ENCODE measurements around the gene IFNGR1. TPM values are rescaled to one million over a fixed set of nuclear protein-coding genes. Genes with fewer than 3 reads are reported as not detected.
A peak's percentile ranks its signal among the peaks of the same experiment; 100 is the strongest.

IFNGR1 gene
- total and polyA plus RNA-seq, 2 of the 13 experiments (the other 11 are each of a cell fraction or from before 2014, with no cell fraction given) = 82.8 to 87.8 TPM

DNA sequence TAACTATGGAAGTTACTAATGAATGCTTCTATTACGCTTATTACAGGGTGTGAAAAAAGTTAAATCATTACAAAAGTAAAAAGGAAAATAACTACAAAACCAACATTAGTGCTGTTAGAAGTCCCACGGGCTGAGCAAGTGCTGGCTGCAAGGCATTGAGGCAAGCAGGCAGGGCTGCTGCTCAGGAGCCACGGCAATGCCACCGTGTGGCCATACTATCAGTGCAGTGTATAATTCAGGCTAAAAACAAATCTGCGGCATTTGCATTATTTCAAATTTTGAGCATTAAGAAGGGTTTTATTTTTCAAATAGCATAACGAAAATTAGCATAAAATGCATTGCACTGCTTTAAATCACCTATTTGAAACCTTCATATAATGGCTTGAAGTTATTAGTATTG lies 17.1 kb downstream of the IFNGR1 start:
- DNase-seq (ENCODE audit: low spot score) (no peak), ATAC-seq (peak; percentile 60), FAIRE-seq (no peak)
- TF ChIP-seq, protein P1, sequence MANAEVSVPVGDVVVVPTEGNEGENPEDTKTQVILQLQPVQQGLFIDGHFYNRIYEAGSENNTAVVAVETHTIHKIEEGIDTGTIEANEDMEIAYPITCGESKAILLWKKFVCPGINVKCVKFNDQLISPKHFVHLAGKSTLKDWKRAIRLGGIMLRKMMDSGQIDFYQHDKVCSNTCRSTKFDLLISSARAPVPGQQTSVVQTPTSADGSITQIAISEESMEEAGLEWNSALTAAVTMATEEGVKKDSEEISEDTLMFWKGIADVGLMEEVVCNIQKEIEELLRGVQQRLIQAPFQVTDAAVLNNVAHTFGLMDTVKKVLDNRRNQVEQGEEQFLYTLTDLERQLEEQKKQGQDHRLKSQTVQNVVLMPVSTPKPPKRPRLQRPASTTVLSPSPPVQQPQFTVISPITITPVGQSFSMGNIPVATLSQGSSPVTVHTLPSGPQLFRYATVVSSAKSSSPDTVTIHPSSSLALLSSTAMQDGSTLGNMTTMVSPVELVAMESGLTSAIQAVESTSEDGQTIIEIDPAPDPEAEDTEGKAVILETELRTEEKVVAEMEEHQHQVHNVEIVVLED (CRISPR knock-in tag; IDR thresholded peaks at IDR 0.05; ENCODE audit: borderline replicate concordance) = no peak
- TF ChIP-seq, protein P2, sequence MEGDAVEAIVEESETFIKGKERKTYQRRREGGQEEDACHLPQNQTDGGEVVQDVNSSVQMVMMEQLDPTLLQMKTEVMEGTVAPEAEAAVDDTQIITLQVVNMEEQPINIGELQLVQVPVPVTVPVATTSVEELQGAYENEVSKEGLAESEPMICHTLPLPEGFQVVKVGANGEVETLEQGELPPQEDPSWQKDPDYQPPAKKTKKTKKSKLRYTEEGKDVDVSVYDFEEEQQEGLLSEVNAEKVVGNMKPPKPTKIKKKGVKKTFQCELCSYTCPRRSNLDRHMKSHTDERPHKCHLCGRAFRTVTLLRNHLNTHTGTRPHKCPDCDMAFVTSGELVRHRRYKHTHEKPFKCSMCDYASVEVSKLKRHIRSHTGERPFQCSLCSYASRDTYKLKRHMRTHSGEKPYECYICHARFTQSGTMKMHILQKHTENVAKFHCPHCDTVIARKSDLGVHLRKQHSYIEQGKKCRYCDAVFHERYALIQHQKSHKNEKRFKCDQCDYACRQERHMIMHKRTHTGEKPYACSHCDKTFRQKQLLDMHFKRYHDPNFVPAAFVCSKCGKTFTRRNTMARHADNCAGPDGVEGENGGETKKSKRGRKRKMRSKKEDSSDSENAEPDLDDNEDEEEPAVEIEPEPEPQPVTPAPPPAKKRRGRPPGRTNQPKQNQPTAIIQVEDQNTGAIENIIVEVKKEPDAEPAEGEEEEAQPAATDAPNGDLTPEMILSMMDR (CRISPR knock-in tag; IDR thresholded peaks at IDR 0.05) = 0 out of 2 replicates have a peak, but pooled peaks have one; percentile 28
- TF ChIP-seq STAG1 (CRISPR knock-in tag; IDR thresholded peaks at IDR 0.05) (0 out of 2 replicates have a peak, but pooled peaks have one; percentile 30), ZNF761 (CRISPR knock-in tag; conservative IDR thresholded peaks at IDR 0.05) (no peak)
- ChIA-PET POLR2A (no interaction called here), CTCF (ENCODE audit: low intra/inter-chr PET ratio, low total read pairs) (interaction anchor here (0.7 kb wide), 1 partner anchor 108 kb away, joined by 4 read pairs; no protein-coding TSS in a partner anchor)
- Histone ChIP-seq H3K4me3 (replicated peaks in 1 of 3; ENCODE audit: insufficient read depth in 1 of 3, low read depth in 2 of 3, low read length in 3 of 3) (no peak overlapping the region), H3K36me3 (replicated peaks in 1 of 2; ENCODE audit: control insufficient read depth in 1 of 2, insufficient read depth in 2 of 2, low read length in 2 of 2) (peaks cover 24 to 80% of the 10 kb centered on the region in 2 experiments), H3K79me2 (ENCODE audit: insufficient read depth, low read length) (peaks cover 6% of the 10 kb centered on the region), H3K9me3 (ENCODE audit: low read length) (no peaks in the 10 kb centered on the region), H3K4me1 (ENCODE audit: insufficient read depth, low read length) (no peaks in the 10 kb centered on the region), H2AFZ (ENCODE audit: low read length) (no peak overlapping the region), H4K20me1 (ENCODE audit: insufficient read depth, low read length) (no peaks in the 10 kb centered on the region), H3K27me3 (ENCODE audit: control insufficient read depth in 1 of 2, insufficient read depth in 2 of 2, low read length in 2 of 2) (no peaks in the 10 kb centered on the region), H3K27ac (ENCODE audit: extremely low read length, insufficient read depth, low read length) (no peak overlapping the region), H3K4me2 (ENCODE audit: low read depth, low read length) (no peak overlapping the region), H3K9ac (ENCODE audit: insufficient read depth, low read depth, low read length) (no peak overlapping the region)
- in situ Hi-C loops (cut with HindIII; ENCODE audit: extremely low pct_ligation_motif_present, low pct_unique_long_range_greater_than_20kb) (no loop called here), intact Hi-C loops (cut with micrococcal nuclease; ENCODE audit: unreplicated experiment) (loop anchor here (5.0 kb wide), 1 partner anchor 40 kb away; no protein-coding TSS in a partner anchor)
- WGBS (ENCODE audit: low lambda C conversion rate) = 92% methylated on average over 6 of the region's 6 CpGs
- BruUV-seq (replicated peaks) = TSS peak; percentile 8

DNA sequence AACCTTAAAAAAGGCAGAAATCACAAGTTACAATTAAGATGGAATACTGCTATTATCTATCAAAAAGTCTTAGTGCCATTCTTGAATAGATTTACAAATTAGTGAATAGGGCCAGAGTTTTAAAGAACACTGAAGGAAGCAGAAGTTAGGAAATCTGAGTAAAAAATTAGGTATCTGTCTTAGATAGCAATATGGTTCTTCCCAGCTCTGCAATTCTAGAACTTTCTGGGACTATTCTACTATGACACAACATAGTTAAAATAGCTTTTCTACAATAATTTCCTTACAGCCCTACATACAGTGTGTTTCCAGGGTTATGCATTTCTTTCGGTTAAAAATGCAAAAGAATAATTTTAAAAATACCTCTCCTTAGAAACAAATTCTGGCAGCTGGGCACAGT lies 18.2 kb downstream of the IFNGR1 start:
- Histone ChIP-seq H3K27ac (ENCODE audit: extremely low read length, insufficient read depth, low read length) (no peak overlapping the region), H3K79me2 (ENCODE audit: insufficient read depth, low read length) (no peaks in the 10 kb centered on the region), H3K4me3 (replicated peaks in 1 of 3; ENCODE audit: insufficient read depth in 1 of 3, low read depth in 2 of 3, low read length in 3 of 3) (no peak overlapping the region), H3K9me3 (ENCODE audit: low read length) (no peaks in the 10 kb centered on the region), H3K4me2 (ENCODE audit: low read depth, low read length) (no peak overlapping the region), H3K27me3 (ENCODE audit: control insufficient read depth in 1 of 2, insufficient read depth in 2 of 2, low read length in 2 of 2) (no peaks in the 10 kb centered on the region), H3K36me3 (replicated peaks in 1 of 2; ENCODE audit: control insufficient read depth in 1 of 2, insufficient read depth in 2 of 2, low read length in 2 of 2) (peaks cover 22 to 70% of the 10 kb centered on the region in 2 experiments), H3K9ac (ENCODE audit: insufficient read depth, low read depth, low read length) (no peak overlapping the region), H3K4me1 (ENCODE audit: insufficient read depth, low read length) (no peaks in the 10 kb centered on the region), H4K20me1 (ENCODE audit: insufficient read depth, low read length) (no peaks in the 10 kb centered on the region), H2AFZ (ENCODE audit: low read length) (no peak overlapping the region)
- ChIA-PET POLR2A (no interaction called here), CTCF (ENCODE audit: low intra/inter-chr PET ratio, low total read pairs) (no interaction called here)
- no peak for ATAC-seq
- in situ Hi-C loops (cut with HindIII; ENCODE audit: extremely low pct_ligation_motif_present, low pct_unique_long_range_greater_than_20kb) = no loop called here
- 94% methylated on average over 1 of the region's 1 CpG for WGBS (ENCODE audit: low lambda C conversion rate)
- TF ChIP-seq, protein P3, sequence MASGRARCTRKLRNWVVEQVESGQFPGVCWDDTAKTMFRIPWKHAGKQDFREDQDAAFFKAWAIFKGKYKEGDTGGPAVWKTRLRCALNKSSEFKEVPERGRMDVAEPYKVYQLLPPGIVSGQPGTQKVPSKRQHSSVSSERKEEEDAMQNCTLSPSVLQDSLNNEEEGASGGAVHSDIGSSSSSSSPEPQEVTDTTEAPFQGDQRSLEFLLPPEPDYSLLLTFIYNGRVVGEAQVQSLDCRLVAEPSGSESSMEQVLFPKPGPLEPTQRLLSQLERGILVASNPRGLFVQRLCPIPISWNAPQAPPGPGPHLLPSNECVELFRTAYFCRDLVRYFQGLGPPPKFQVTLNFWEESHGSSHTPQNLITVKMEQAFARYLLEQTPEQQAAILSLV (CRISPR knock-in tag; IDR thresholded peaks at IDR 0.05; ENCODE audit: borderline replicate concordance) = no peak
- no peak for FAIRE-seq
- intact Hi-C loops (cut with micrococcal nuclease; ENCODE audit: unreplicated experiment) = loop anchor here (5.0 kb wide), 1 partner anchor 41 kb away; no protein-coding TSS in a partner anchor
- BruUV-seq (replicated peaks) = no TSS peak
- no peak for DNase-seq (ENCODE audit: low spot score)

Measured in HepG2 (cell line).